Mesenchymal stem cell (in vitro differentiated cells and primary cell): ENCODE data around the gene NCKAP1.

ENCODE experiments used
- DNase-seq: peaks from one replicate; pipeline ENCODE4 v3.0.0-alpha.2; 2013
- H2AFZ ChIP-seq: one replicate; pipeline ENCODE4 v1.6.1; 2013; ENCODE audit warnings: low read depth, mild to moderate bottlenecking, control low read depth, inconsistent platforms, low read length, moderate library complexity
- H2AK5ac ChIP-seq: 2 replicates; pipeline ENCODE4 v1.6.1; 2013; ENCODE audit warnings: low read length, moderate library complexity, mild to moderate bottlenecking, inconsistent platforms; ENCODE audit not compliant: severe bottlenecking
- H2BK120ac ChIP-seq: one replicate; pipeline ENCODE4 v1.6.1; 2013; ENCODE audit warnings: low read depth, mild to moderate bottlenecking, inconsistent platforms, low read length, moderate library complexity
- H2BK12ac ChIP-seq, 2 experiments: one replicate each; pipeline ENCODE4 v1.6.1; 2013; ENCODE audit warnings: inconsistent platforms in 2 of 2, low read length in 2 of 2, mild to moderate bottlenecking in 2 of 2, moderate library complexity in 2 of 2, control low read depth in 1 of 2
- H2BK15ac ChIP-seq: one replicate; pipeline ENCODE4 v1.6.1; 2013; ENCODE audit warnings: mild to moderate bottlenecking, low read depth, inconsistent platforms; ENCODE audit not compliant: poor library complexity, severe bottlenecking
- H2BK5ac ChIP-seq: 2 replicates; pipeline ENCODE4 v1.6.1; 2013; ENCODE audit warnings: low read depth, mild to moderate bottlenecking, low read length, control low read depth, inconsistent platforms; ENCODE audit not compliant: poor library complexity, severe bottlenecking
- H3K14ac ChIP-seq, 2 experiments: one replicate each; pipeline ENCODE4 v1.6.1; 2013; ENCODE audit warnings: inconsistent platforms in 2 of 2, low read length in 2 of 2, control low read depth in 1 of 2, mild to moderate bottlenecking in 1 of 2, moderate library complexity in 1 of 2
- H3K18ac ChIP-seq, 2 experiments: one replicate each; pipeline ENCODE4 v1.6.1; 2013; ENCODE audit warnings: inconsistent platforms in 2 of 2, low read length in 2 of 2, control low read depth in 1 of 2, low read depth in 1 of 2, mild to moderate bottlenecking in 1 of 2
- H3K23ac ChIP-seq, 2 experiments: one replicate each; pipeline ENCODE4 v1.6.1; 2013; ENCODE audit warnings: inconsistent platforms in 2 of 2, low read length in 2 of 2, mild to moderate bottlenecking in 2 of 2, moderate library complexity in 2 of 2, control low read depth in 1 of 2
- H3K27ac ChIP-seq: 2 replicates; pipeline ENCODE4 v1.5.1; 2013; ENCODE audit warnings: mild to moderate bottlenecking, moderate library complexity, low read length, control low read depth, inconsistent platforms; ENCODE audit not compliant: poor library complexity, severe bottlenecking
- H3K27me3 ChIP-seq, 2 experiments: 2 replicates each; pipeline versions ENCODE4 v1.6.1 to v1.7.0; 2013; ENCODE audit warnings: low read length in 2 of 2, mild to moderate bottlenecking in 2 of 2, moderate library complexity in 2 of 2, control low read depth in 1 of 2, inconsistent platforms in 1 of 2; ENCODE audit not compliant: control insufficient read depth in 1 of 2, insufficient read depth in 1 of 2
- H3K36me3 ChIP-seq, 2 experiments: 2 replicates each; pipeline versions ENCODE4 v1.6.1 to v1.7.0; 2013; ENCODE audit warnings: low read length in 2 of 2, control low read depth in 1 of 2, inconsistent platforms in 1 of 2, low read depth in 1 of 2, mild to moderate bottlenecking in 1 of 2; ENCODE audit not compliant: insufficient read depth in 2 of 2, control insufficient read depth in 1 of 2
- H3K4ac ChIP-seq, 2 experiments: one replicate each; pipeline ENCODE4 v1.6.1; 2013; ENCODE audit warnings: inconsistent platforms in 2 of 2, low read length in 2 of 2, mild to moderate bottlenecking in 2 of 2, moderate library complexity in 2 of 2, control low read depth in 1 of 2, low read depth in 1 of 2
- H3K4me1 ChIP-seq: 2 replicates; pipeline ENCODE4 v1.6.1; 2013; ENCODE audit warnings: low read depth, low read length, control low read depth; ENCODE audit not compliant: control insufficient read depth, insufficient read depth
- H3K4me2 ChIP-seq: 2 replicates; pipeline ENCODE4 v1.6.1; 2013; ENCODE audit warnings: low read length, mild to moderate bottlenecking, inconsistent platforms; ENCODE audit not compliant: poor library complexity, severe bottlenecking
- H3K4me3 ChIP-seq, 2 experiments: 2 replicates each; pipeline versions ENCODE4 v1.5.1 to v1.7.0; 2013; ENCODE audit warnings: low read length in 2 of 2, mild to moderate bottlenecking in 2 of 2, control low read depth in 1 of 2, low read depth in 1 of 2; ENCODE audit not compliant: insufficient read depth in 1 of 2
- H3K79me1 ChIP-seq: replicated peaks from 2 replicates; pipeline ENCODE4 v1.6.1; 2013; ENCODE audit warnings: mild to moderate bottlenecking, control low read depth, low read length, inconsistent platforms; ENCODE audit not compliant: poor library complexity, severe bottlenecking
- H3K9ac ChIP-seq: 2 replicates; pipeline ENCODE4 v1.7.0; 2013; ENCODE audit warnings: mild to moderate bottlenecking, low read length, moderate library complexity
- H3K9me3 ChIP-seq: 2 replicates; pipeline ENCODE4 v1.7.0; 2013; ENCODE audit warnings: mild to moderate bottlenecking, low read length; ENCODE audit not compliant: control insufficient read depth
- H4K8ac ChIP-seq: one replicate; pipeline ENCODE4 v1.6.1; 2013; ENCODE audit warnings: inconsistent platforms, mild to moderate bottlenecking, low read length, moderate library complexity
- H4K91ac ChIP-seq: one replicate; pipeline ENCODE4 v1.6.1; 2013; ENCODE audit warnings: mild to moderate bottlenecking, low read length, inconsistent platforms
- WGBS: methylation state at CpG from one replicate; pipeline ENCODE4 v1.1.7; 2013; ENCODE audit warnings: mixed read lengths; 5-methylcytosine and 5-hydroxymethylcytosine counted together

NCKAP1 gene

GRCh38 chr2:182890773-182891378, 147.4 kb downstream of the NCKAP1 start:
- H2AK5ac ChIP-seq: no peak overlapping the region
- no peak overlapping the region for H3K4me3 ChIP-seq
- H3K23ac ChIP-seq: no peak overlapping the region
- no peak overlapping the region for H2BK5ac ChIP-seq
- no peaks in the 10 kb centered on the region for H3K9me3 ChIP-seq
- H3K18ac ChIP-seq: no peak overlapping the region
- H3K27ac ChIP-seq: no peak overlapping the region
- 83% methylated on average over 2 of the region's 3 CpGs for WGBS
- peaks cover 7% of the 10 kb centered on the region for H3K4me1 ChIP-seq
- no peak overlapping the region for H3K4me2 ChIP-seq
- no peak overlapping the region for H4K8ac ChIP-seq
- H3K9ac ChIP-seq: peak overlapping the region; percentile 9
- no peaks in the 10 kb centered on the region for H3K36me3 ChIP-seq
- no peaks in the 10 kb centered on the region for H3K27me3 ChIP-seq
- no peak overlapping the region for H2BK120ac ChIP-seq
- H3K14ac ChIP-seq: no peak overlapping the region
- no peak overlapping the region for H4K91ac ChIP-seq
- no peak overlapping the region for H2BK12ac ChIP-seq
- no peaks in the 10 kb centered on the region for H3K79me1 ChIP-seq
- DNase-seq: no peak
- no peak overlapping the region for H3K4ac ChIP-seq
- H2AFZ ChIP-seq: no peak overlapping the region
- H2BK15ac ChIP-seq: no peak overlapping the region

- no peaks in the 10 kb centered on the region for H3K27me3 ChIP-seq
- no peak overlapping the region for H2BK120ac ChIP-seq
- H3K18ac ChIP-seq: no peak overlapping the region
- no peak overlapping the region for H2BK15ac ChIP-seq
- no peak for DNase-seq
- no peak overlapping the region for H4K91ac ChIP-seq
- no peak overlapping the region for H3K23ac ChIP-seq
- no peak overlapping the region for H2AFZ ChIP-seq
- H3K36me3 ChIP-seq: no peaks in the 10 kb centered on the region
- no peak overlapping the region for H3K27ac ChIP-seq
- no peak overlapping the region for H4K8ac ChIP-seq
- no peaks in the 10 kb centered on the region for H3K79me1 ChIP-seq
- H2AK5ac ChIP-seq: no peak overlapping the region
- H3K4me2 ChIP-seq: no peak overlapping the region
- peaks cover 7% of the 10 kb centered on the region for H3K4me1 ChIP-seq
- no peak overlapping the region for H3K4me3 ChIP-seq
- 97% methylated on average over 5 of the region's 7 CpGs for WGBS
- no peak overlapping the region for H2BK5ac ChIP-seq
- no peaks in the 10 kb centered on the region for H3K9me3 ChIP-seq
- no peak overlapping the region for H3K4ac ChIP-seq
- no peak overlapping the region for H3K14ac ChIP-seq
- no peak overlapping the region for H2BK12ac ChIP-seq
- H3K9ac ChIP-seq: no peak overlapping the region
These were observed 148.0 kb downstream of the NCKAP1 start for GRCh38 chr2:182890305-182890704.

GRCh38 chr2:182887753-182888415, 150.4 kb downstream of the NCKAP1 start:
- no peaks in the 10 kb centered on the region for H3K4me1 ChIP-seq
- H2AK5ac ChIP-seq: no peak overlapping the region
- no peaks in the 10 kb centered on the region for H3K36me3 ChIP-seq
- H4K8ac ChIP-seq: no peak overlapping the region
- H3K79me1 ChIP-seq: no peaks in the 10 kb centered on the region
- H3K27ac ChIP-seq: no peak overlapping the region
- 83% methylated on average over 3 of the region's 4 CpGs for WGBS
- no peak overlapping the region for H2BK5ac ChIP-seq
- no peak for DNase-seq
- H3K9ac ChIP-seq: no peak overlapping the region
- H2BK120ac ChIP-seq: no peak overlapping the region
- H4K91ac ChIP-seq: no peak overlapping the region
- no peak overlapping the region for H2BK12ac ChIP-seq
- H3K23ac ChIP-seq: no peak overlapping the region
- no peak overlapping the region for H2BK15ac ChIP-seq
- H3K4ac ChIP-seq: no peak overlapping the region
- H2AFZ ChIP-seq: no peak overlapping the region
- no peaks in the 10 kb centered on the region for H3K27me3 ChIP-seq
- H3K18ac ChIP-seq: no peak overlapping the region
- no peak overlapping the region for H3K4me3 ChIP-seq
- no peak overlapping the region for H3K4me2 ChIP-seq
- H3K14ac ChIP-seq: no peak overlapping the region
- H3K9me3 ChIP-seq: no peaks in the 10 kb centered on the region

DNA sequence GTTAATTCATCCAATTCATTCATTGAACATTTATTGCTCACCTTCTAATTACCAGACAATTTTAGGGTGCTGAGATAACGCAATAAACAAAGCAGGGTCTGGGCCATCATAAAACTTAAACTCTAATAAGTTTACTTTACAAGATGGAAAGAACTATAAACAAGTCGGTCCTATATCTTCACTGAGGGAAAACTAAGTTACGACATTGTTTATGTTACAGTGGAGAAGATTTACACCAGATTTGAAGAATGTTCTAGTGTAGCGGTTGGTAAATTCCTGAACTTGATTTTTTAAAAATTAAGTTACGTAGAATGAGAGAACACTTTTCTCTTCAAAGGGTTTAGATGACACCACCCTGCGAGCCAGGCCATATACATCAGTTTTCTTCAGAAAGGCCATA, 151.2 kb downstream of the NCKAP1 start:
- Histone ChIP-seq H3K9me3 (no peaks in the 10 kb centered on the region), H3K4me3 (no peak overlapping the region), H2BK120ac (no peak overlapping the region), H3K4ac (no peak overlapping the region), H2BK5ac (no peak overlapping the region), H2BK12ac (no peak overlapping the region), H3K79me1 (no peaks in the 10 kb centered on the region), H3K18ac (no peak overlapping the region), H4K91ac (no peak overlapping the region), H3K4me2 (no peak overlapping the region), H2AK5ac (no peak overlapping the region), H4K8ac (no peak overlapping the region), H3K36me3 (no peaks in the 10 kb centered on the region), H3K27ac (no peak overlapping the region), H3K4me1 (no peaks in the 10 kb centered on the region), H3K14ac (no peak overlapping the region), H3K23ac (no peak overlapping the region), H3K27me3 (no peaks in the 10 kb centered on the region), H3K9ac (no peak overlapping the region), H2BK15ac (no peak overlapping the region), H2AFZ (no peak overlapping the region)
- WGBS: 13% methylated on average over 5 of the region's 6 CpGs
- peak; percentile 66 for DNase-seq
